ENCODE measurements around the gene ANKRD23.

GRCh38 chr2:96810783-96811192 lies 33.0 kb downstream of the ANKRD23 start:
- no peak for TF ChIP-seq SIX5 (IDR thresholded peaks at IDR 0.05; ENCODE audit: low read depth, low read length)
- TF ChIP-seq MAX (IDR thresholded peaks at IDR 0.05): no peak
- TF ChIP-seq KDM1A (IDR thresholded peaks at IDR 0.05; ENCODE audit: borderline replicate concordance, low read length): no peak
- TF ChIP-seq, protein P1, sequence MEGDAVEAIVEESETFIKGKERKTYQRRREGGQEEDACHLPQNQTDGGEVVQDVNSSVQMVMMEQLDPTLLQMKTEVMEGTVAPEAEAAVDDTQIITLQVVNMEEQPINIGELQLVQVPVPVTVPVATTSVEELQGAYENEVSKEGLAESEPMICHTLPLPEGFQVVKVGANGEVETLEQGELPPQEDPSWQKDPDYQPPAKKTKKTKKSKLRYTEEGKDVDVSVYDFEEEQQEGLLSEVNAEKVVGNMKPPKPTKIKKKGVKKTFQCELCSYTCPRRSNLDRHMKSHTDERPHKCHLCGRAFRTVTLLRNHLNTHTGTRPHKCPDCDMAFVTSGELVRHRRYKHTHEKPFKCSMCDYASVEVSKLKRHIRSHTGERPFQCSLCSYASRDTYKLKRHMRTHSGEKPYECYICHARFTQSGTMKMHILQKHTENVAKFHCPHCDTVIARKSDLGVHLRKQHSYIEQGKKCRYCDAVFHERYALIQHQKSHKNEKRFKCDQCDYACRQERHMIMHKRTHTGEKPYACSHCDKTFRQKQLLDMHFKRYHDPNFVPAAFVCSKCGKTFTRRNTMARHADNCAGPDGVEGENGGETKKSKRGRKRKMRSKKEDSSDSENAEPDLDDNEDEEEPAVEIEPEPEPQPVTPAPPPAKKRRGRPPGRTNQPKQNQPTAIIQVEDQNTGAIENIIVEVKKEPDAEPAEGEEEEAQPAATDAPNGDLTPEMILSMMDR (IDR thresholded peaks at IDR 0.05; ENCODE audit: control extremely low read depth in 1 of 3, insufficient read depth in 1 of 3, low read depth in 1 of 3, low read length in 3 of 3): no peak
- TF ChIP-seq ATF3 (IDR thresholded peaks at IDR 0.05; ENCODE audit: insufficient read depth, low read depth, low read length): no peak
- no peak for TF ChIP-seq POLR2AphosphoS5 (IDR thresholded peaks at IDR 0.05; ENCODE audit: low read depth, low read length)
- no peak for TF ChIP-seq TEAD4 (IDR thresholded peaks at IDR 0.05; ENCODE audit: low read depth, low read length)
- no peak for TF ChIP-seq USF2 (IDR thresholded peaks at IDR 0.05; ENCODE audit: low read length)
- no peak for TF ChIP-seq EP300 (IDR thresholded peaks at IDR 0.05; ENCODE audit: borderline replicate concordance in 1 of 2, low read depth in 2 of 2, low read length in 2 of 2)
- TF ChIP-seq EZH2 (IDR thresholded peaks at IDR 0.05; ENCODE audit: low read depth, low read length, severe bottlenecking): no peak
- no peak for TF ChIP-seq MAFK (IDR thresholded peaks at IDR 0.05; ENCODE audit: low read depth, low read length)

Measured in H1 (cell line).